Activated naive CD4-positive, alpha-beta T cell treated with Interleukin-2 at 50 U/mL for 16 hours (primary cell): ENCODE measurements around the gene ALDH1A1.
"Not testable (repeated sequence)": the region's sequence is repeated elsewhere in the genome, so short reads cannot be mapped to it uniquely, and the experiment has no call there.

Source experiments
- DNase-seq: peaks from one replicate; pipeline ENCODE4 v3.0.0-alpha.2; 2020

Gene ALDH1A1

DNA sequence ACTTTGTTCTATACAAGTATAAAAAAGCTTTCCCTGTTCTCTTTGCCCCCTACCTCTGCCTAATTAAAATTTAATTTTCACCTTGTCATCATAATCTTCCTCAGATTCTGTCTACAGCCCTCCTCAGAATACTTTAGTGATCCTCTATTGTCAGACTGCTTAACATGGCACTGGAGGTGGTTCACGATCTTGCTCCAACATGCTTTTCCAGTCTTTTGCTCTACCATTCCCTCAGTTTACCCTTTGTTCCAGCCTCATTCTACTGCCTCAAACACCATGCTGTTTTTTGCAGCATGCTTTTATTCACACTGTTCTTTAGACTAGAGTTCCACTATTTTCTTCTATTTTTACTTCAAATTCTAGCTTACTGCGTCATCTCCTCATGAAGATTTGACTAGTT lies 10.4 kb downstream of the ALDH1A1 start:
- DNase-seq, result no peak

DNA sequence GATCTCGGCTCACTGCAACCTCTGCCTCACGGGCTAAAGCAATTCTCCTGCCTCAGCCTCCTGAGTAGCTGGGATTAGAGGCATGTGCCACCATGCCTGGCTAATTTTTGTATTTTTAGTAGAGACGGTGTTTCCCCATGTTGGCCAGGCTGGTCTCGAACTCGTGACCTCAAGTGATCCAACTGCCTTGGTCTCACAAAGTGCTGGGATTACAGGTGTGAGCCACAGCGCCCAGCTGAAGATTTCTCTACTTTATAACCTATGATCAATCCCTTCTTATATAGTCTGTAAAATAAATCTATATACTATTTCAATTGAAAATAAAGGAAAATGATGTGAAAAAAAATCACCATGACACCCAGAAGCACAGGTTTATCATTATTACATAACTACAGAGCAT lies 13.3 kb downstream of the ALDH1A1 start:
- DNase-seq, result not testable (repeated sequence)

- no peak for DNase-seq
Observed at GRCh38 chr9:72937545-72937944, 15.3 kb downstream of the ALDH1A1 start.

DNA sequence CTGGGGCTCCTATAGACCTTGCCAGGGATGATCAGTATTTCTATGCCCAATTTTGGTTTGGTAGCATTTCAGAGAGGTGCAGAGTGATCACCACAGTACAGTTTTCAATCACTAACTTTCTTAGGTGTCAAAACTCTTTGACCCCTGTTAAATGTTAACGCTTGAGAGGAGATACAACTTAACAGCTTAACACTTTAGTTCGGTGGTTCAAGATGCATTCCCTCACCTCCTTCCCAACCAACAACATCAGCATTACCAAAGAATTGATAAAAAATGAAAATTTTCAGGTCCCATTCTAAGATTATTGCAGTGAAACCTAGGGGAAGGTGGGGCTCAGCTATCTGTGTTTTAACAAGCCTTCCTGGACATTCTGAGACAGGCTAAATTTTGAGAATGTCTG lies 16.2 kb downstream of the ALDH1A1 start:
- DNase-seq, result no peak

DNA sequence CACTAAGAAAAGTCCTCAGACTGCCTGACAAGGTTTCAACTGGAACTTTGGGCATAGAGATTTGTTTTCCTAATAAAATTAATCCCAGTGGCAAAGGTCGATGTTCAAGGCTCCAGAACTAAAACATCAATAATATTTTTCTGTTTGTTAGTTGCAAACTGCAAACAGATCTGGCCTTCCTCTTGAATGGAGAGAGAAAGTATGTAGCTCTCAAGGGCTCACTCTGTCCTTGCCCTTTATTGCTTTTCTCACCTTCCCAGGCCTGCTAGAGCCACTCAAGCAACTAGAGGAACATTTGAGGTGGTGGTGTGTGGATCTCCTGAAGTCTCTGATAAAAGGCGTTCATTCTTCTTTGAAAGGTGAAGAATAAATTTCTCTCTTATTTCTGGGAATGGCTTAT lies 16.6 kb downstream of the ALDH1A1 start:
- DNase-seq, result no peak

GRCh38 chr9:72935595-72935994 lies 17.3 kb downstream of the ALDH1A1 start:
- no peak for DNase-seq

GRCh38 chr9:72933730-72934665 lies 18.9 kb downstream of the ALDH1A1 start:
- no peak for DNase-seq

DNA sequence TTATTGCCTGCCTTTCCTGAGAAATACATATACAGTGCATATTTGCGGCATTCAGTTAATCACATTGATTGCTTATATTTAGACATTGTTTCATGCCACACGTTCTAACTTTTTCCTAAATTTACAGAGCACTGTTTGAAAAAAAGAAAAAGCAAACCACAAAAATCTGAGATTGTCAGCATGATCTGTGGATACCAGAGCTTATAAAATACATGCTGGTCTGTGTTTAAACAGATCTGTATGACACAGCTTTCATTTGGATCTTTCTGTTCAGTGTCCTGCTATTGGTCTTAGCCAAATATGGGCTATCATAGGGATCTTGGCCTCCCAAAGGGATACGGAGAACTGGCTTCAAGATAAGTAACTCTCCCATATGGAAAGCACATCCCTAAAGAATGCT lies 20.2 kb downstream of the ALDH1A1 start:
- DNase-seq, result no peak

- DNase-seq, result no peak
Observed at GRCh38 chr9:72931897-72932296, 21.0 kb downstream of the ALDH1A1 start.

GRCh38 chr9:72931437-72931836 lies 21.4 kb downstream of the ALDH1A1 start:
- DNase-seq, result no peak

DNA sequence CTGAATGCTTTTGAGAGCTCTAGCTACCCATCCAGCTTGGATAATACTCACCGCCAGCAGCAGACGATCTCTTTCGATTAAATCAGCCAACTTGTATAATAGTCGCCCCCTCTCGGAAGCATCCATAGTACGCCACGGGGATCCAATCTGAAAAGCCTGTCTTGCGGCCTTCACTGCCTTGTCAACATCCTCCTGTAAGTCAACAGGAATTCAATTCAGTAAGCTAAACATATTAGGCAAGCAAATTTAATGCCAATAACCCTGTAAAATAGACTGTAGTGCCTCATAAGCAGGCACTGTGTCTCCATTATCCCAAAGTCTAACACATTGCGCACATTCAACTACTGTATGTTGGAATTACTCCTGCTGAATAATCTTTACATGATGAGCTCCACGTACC lies 22.0 kb downstream of the ALDH1A1 start:
- DNase-seq, result no peak

DNA sequence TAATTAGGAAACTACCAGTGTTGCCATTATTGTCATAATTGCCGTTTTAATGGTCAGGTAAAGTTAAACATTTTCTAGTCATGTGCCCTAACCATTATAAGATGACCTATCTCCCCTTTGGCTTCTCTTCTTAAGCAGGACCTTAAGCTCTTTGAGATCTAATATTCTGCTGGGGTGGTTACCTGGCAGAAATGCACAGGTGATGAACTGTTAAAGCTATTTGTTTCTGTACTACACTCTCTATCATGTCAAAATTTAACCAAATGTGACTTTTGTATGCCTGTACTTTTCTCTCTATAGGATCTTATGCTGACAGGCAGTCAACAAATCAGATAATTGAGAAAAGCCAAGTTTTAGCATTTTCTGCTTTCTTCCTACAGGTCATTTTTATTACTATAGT lies 23.3 kb downstream of the ALDH1A1 start:
- DNase-seq, result no peak

- no peak for DNase-seq
Observed at GRCh38 chr9:72928042-72928507, 24.8 kb downstream of the ALDH1A1 start.

- no peak for DNase-seq
Observed at GRCh38 chr9:72926506-72926905, 26.3 kb downstream of the ALDH1A1 start.

GRCh38 chr9:72925891-72926290 lies 27.0 kb downstream of the ALDH1A1 start:
- no peak for DNase-seq

- no peak for DNase-seq
Observed at GRCh38 chr9:72925126-72925789, 27.6 kb downstream of the ALDH1A1 start.

DNA sequence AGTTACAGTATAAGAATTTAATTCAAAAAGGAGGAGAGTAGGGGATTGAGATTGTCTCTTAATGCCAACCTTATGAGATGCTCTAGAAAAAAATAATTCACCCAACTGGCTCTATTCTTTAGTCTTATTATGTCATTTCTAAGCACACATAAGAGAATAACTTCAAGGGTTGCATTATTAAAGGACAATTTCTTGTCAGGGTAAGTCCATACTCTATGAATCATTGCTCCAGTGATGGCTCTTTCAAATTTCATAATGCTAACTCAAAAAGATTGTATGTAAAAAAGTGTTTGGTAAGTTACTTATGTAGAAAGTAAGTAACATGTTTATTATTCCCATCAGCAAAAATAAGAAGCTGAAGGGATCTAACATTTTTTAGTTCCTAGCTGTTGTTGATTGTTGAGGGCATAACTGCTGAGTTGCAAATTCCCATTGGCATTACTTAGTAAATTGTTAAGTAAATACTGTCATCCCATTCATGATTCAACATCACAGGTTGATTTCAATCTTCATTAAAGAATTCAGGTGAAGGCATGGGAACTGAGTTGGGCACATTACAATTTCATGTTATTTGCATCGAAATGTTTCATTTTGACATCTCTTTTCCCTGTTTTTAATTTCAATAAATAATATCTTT lies 28.6 kb downstream of the ALDH1A1 start:
- DNase-seq, result no peak

DNA sequence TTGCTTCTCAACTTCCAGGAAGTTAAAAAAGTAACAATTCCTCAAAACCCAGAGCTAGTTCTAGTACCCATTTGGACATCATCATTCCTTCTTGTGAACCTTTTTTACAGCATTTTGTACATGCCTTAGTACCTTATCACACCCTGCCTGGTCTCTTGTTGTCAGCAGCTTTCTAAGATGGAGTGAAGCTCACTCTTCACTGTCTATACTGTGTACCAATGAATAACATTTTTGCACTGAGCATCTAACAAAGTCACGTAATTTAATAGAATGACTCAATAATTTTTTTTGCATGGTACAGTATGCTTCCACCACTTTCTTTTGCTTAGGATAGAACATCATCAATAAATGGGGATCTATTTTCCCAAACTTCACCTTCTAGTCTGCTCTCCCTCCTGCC lies 29.8 kb downstream of the ALDH1A1 start:
- no peak for DNase-seq

DNA sequence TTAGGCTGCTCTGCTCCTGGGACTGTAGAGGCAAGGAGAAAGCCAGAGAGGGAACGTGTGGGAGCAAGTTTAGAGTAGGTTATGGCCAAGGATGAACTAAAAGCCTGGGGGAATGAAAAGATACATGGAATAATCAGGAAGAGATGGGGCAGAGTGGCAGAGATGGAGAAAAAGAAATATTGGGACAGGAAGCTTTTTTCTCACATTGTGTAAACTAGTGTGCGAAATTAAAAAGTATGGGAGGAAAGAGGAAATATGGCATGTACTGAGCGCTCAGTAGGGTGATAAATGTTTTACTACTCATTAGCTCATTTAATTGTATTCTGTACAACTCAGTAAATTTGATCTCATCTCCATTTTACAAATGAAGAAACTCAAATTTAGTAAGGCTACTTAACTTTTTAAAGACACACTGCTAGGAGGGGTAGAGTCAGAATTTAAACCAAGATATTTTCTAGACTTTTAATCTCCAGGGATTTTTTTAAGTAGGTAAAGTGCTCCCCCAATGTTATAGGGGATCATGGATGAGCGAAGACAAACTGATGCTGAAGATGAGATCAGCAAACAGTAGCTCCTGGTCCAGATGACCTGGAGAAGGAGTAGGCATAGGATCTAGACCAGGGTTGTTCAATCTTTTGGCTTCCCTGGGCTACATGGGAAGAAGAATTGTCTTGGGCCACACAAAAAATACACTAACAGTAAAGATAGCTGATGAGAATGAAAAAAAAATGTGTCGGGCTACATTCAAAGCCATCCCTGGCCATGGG lies 30.8 kb downstream of the ALDH1A1 start:
- no peak for DNase-seq

GRCh38 chr9:72919246-72919945 lies 33.5 kb downstream of the ALDH1A1 start:
- DNase-seq, result no peak

GRCh38 chr9:72917892-72918509 lies 34.9 kb downstream of the ALDH1A1 start:
- DNase-seq, result no peak

GRCh38 chr9:72915659-72916058 lies 37.2 kb downstream of the ALDH1A1 start:
- DNase-seq, result no peak
